Measurements from ENCODE around the gene GPRC5A.

The GPRC5A gene

GRCh38 chr12:12916135-12916944, 25.0 kb downstream of the GPRC5A start:
- Mint-ChIP-seq H3K4me1 (ENCODE audit: low read depth) (peaks cover 10% of the 10 kb centered on the region), H3K36me3 (ENCODE audit: low read depth) (no peaks in the 10 kb centered on the region), H3K27ac (no peak overlapping the region), H3K9me3 (no peaks in the 10 kb centered on the region), H3K27me3 (peaks cover 16% of the 10 kb centered on the region), H3K4me3 (no peak overlapping the region)

GRCh38 chr12:12917517-12917916, 26.2 kb downstream of the GPRC5A start:
- Mint-ChIP-seq H3K9me3 (no peaks in the 10 kb centered on the region), H3K4me3 (no peak overlapping the region), H3K4me1 (ENCODE audit: low read depth) (peaks cover 10% of the 10 kb centered on the region), H3K36me3 (ENCODE audit: low read depth) (no peaks in the 10 kb centered on the region), H3K27ac (no peak overlapping the region), H3K27me3 (peaks cover 16% of the 10 kb centered on the region)

GRCh38 chr12:12918781-12919389, 27.5 kb downstream of the GPRC5A start:
- no peaks in the 10 kb centered on the region for H3K9me3 Mint-ChIP-seq
- no peaks in the 10 kb centered on the region for H3K36me3 Mint-ChIP-seq (ENCODE audit: low read depth)
- H3K27me3 Mint-ChIP-seq = peaks cover 16% of the 10 kb centered on the region
- H3K27ac Mint-ChIP-seq = no peak overlapping the region
- H3K4me1 Mint-ChIP-seq (ENCODE audit: low read depth) = peaks cover 10% of the 10 kb centered on the region
- no peak overlapping the region for H3K4me3 Mint-ChIP-seq

- Mint-ChIP-seq H3K27ac (no peak overlapping the region), H3K27me3 (peaks cover 16% of the 10 kb centered on the region), H3K4me1 (ENCODE audit: low read depth) (peaks cover 10% of the 10 kb centered on the region)
Measured at GRCh38 chr12:12919666-12920435, 28.5 kb downstream of the GPRC5A start.

GRCh38 chr12:12922191-12922616, 30.8 kb downstream of the GPRC5A start:
- no peaks in the 10 kb centered on the region for H3K4me1 Mint-ChIP-seq (ENCODE audit: low read depth)
- H3K36me3 Mint-ChIP-seq (ENCODE audit: low read depth) = no peaks in the 10 kb centered on the region
- peaks cover 11% of the 10 kb centered on the region for H3K27me3 Mint-ChIP-seq
- H3K4me3 Mint-ChIP-seq = no peak overlapping the region
- no peak overlapping the region for H3K27ac Mint-ChIP-seq
- H3K9me3 Mint-ChIP-seq = no peaks in the 10 kb centered on the region

More at GRCh38 chr12:12919666-12920435, 28.5 kb downstream of the GPRC5A start:
- no peak overlapping the region for H3K4me3 Mint-ChIP-seq
- H3K9me3 Mint-ChIP-seq = no peaks in the 10 kb centered on the region
- H3K36me3 Mint-ChIP-seq (ENCODE audit: low read depth) = no peaks in the 10 kb centered on the region

GRCh38 chr12:12922978-12923377, 31.6 kb downstream of the GPRC5A start:
- Mint-ChIP-seq H3K27me3 (peaks cover 5% of the 10 kb centered on the region), H3K9me3 (no peaks in the 10 kb centered on the region), H3K27ac (no peak overlapping the region), H3K4me3 (no peak overlapping the region), H3K36me3 (ENCODE audit: low read depth) (no peaks in the 10 kb centered on the region), H3K4me1 (ENCODE audit: low read depth) (no peaks in the 10 kb centered on the region)

- no peaks in the 10 kb centered on the region for H3K4me1 Mint-ChIP-seq (ENCODE audit: low read depth)
- H3K36me3 Mint-ChIP-seq (ENCODE audit: low read depth) = no peaks in the 10 kb centered on the region
- H3K4me3 Mint-ChIP-seq = no peak overlapping the region
- no peak overlapping the region for H3K27ac Mint-ChIP-seq
- peaks cover 5% of the 10 kb centered on the region for H3K27me3 Mint-ChIP-seq
- no peaks in the 10 kb centered on the region for H3K9me3 Mint-ChIP-seq
Measured at GRCh38 chr12:12924169-12924568, 32.8 kb downstream of the GPRC5A start.

GRCh38 chr12:12925388-12925787, 34.0 kb downstream of the GPRC5A start:
- Mint-ChIP-seq H3K36me3 (ENCODE audit: low read depth) (no peaks in the 10 kb centered on the region), H3K4me1 (ENCODE audit: low read depth) (no peaks in the 10 kb centered on the region), H3K27me3 (peaks cover 5% of the 10 kb centered on the region), H3K4me3 (no peak overlapping the region), H3K27ac (no peak overlapping the region), H3K9me3 (no peaks in the 10 kb centered on the region)

- H3K9me3 Mint-ChIP-seq = no peaks in the 10 kb centered on the region
- peaks cover 5% of the 10 kb centered on the region for H3K27me3 Mint-ChIP-seq
- no peak overlapping the region for H3K4me3 Mint-ChIP-seq
- H3K36me3 Mint-ChIP-seq (ENCODE audit: low read depth) = no peaks in the 10 kb centered on the region
- no peak overlapping the region for H3K27ac Mint-ChIP-seq
- no peaks in the 10 kb centered on the region for H3K4me1 Mint-ChIP-seq (ENCODE audit: low read depth)
Measured at GRCh38 chr12:12926571-12927071, 35.3 kb downstream of the GPRC5A start.

- Mint-ChIP-seq H3K27ac (peak overlapping the region; percentile 72), H3K36me3 (ENCODE audit: low read depth) (no peaks in the 10 kb centered on the region), H3K4me3 (peak overlapping the region; percentile 74), H3K27me3 (peaks cover 5% of the 10 kb centered on the region), H3K4me1 (ENCODE audit: low read depth) (no peaks in the 10 kb centered on the region), H3K9me3 (no peaks in the 10 kb centered on the region)
Measured at GRCh38 chr12:12927211-12928079, 36.1 kb downstream of the GPRC5A start.

GRCh38 chr12:12929696-12930095, 38.3 kb downstream of the GPRC5A start:
- Mint-ChIP-seq H3K9me3 (no peaks in the 10 kb centered on the region), H3K4me1 (ENCODE audit: low read depth) (no peaks in the 10 kb centered on the region), H3K27ac (no peak overlapping the region), H3K36me3 (ENCODE audit: low read depth) (no peaks in the 10 kb centered on the region), H3K27me3 (peaks cover 5% of the 10 kb centered on the region), H3K4me3 (no peak overlapping the region)

- no peak overlapping the region for H3K27ac Mint-ChIP-seq
Measured at GRCh38 chr12:12930633-12931219, 39.4 kb downstream of the GPRC5A start.

GRCh38 chr12:12933742-12934141, 42.4 kb downstream of the GPRC5A start:
- no peak overlapping the region for H3K27ac Mint-ChIP-seq
- H3K9me3 Mint-ChIP-seq = no peaks in the 10 kb centered on the region

More at GRCh38 chr12:12930633-12931219, 39.4 kb downstream of the GPRC5A start:
- Mint-ChIP-seq H3K4me3 (no peak overlapping the region), H3K9me3 (no peaks in the 10 kb centered on the region), H3K36me3 (ENCODE audit: low read depth) (no peaks in the 10 kb centered on the region), H3K27me3 (no peaks in the 10 kb centered on the region), H3K4me1 (ENCODE audit: low read depth) (no peaks in the 10 kb centered on the region)

GRCh38 chr12:12934556-12934955, 43.2 kb downstream of the GPRC5A start:
- H3K4me3 Mint-ChIP-seq = no peak overlapping the region
- no peaks in the 10 kb centered on the region for H3K36me3 Mint-ChIP-seq (ENCODE audit: low read depth)
- H3K27me3 Mint-ChIP-seq = peaks cover 4% of the 10 kb centered on the region
- H3K4me1 Mint-ChIP-seq (ENCODE audit: low read depth) = no peaks in the 10 kb centered on the region
- H3K27ac Mint-ChIP-seq = no peak overlapping the region
- H3K9me3 Mint-ChIP-seq = no peaks in the 10 kb centered on the region

More at GRCh38 chr12:12933742-12934141, 42.4 kb downstream of the GPRC5A start:
- Mint-ChIP-seq H3K4me1 (ENCODE audit: low read depth) (no peaks in the 10 kb centered on the region), H3K4me3 (no peak overlapping the region), H3K27me3 (peaks cover 4% of the 10 kb centered on the region), H3K36me3 (ENCODE audit: low read depth) (no peaks in the 10 kb centered on the region)
